HuH-7.5 (cell line): ENCODE results near the gene GPC6.
A peak's percentile ranks its signal among the peaks of the same experiment; 100 is the strongest.

Experiments used
- DNase-seq: peaks from one replicate; pipeline ENCODE4 v3.0.0; 2011; ENCODE audit warnings: low spot score

The GPC6 gene

GRCh38 chr13:94351292-94351990 is 1124.8 kb downstream of the GPC6 start:
- no peak for DNase-seq

- no peak for DNase-seq
Measured at GRCh38 chr13:94352057-94352456, 1125.5 kb downstream of the GPC6 start.

GRCh38 chr13:94353167-94353710 is 1126.6 kb downstream of the GPC6 start:
- DNase-seq = no peak

GRCh38 chr13:94359875-94360274 is 1133.3 kb downstream of the GPC6 start:
- no peak for DNase-seq

GRCh38 chr13:94362411-94362909 is 1135.9 kb downstream of the GPC6 start:
- peak; percentile 33 for DNase-seq

- DNase-seq = no peak
Measured at GRCh38 chr13:94366677-94367076, 1140.1 kb downstream of the GPC6 start.

- DNase-seq = no peak
Measured at GRCh38 chr13:94369972-94370436, 1143.4 kb downstream of the GPC6 start.

- DNase-seq = no peak
Measured at GRCh38 chr13:94371855-94372254, 1145.2 kb downstream of the GPC6 start.

GRCh38 chr13:94382517-94382916 is 1155.9 kb downstream of the GPC6 start:
- no peak for DNase-seq

GRCh38 chr13:94382960-94383359 is 1156.4 kb downstream of the GPC6 start:
- DNase-seq = no peak

- DNase-seq = no peak
Measured at GRCh38 chr13:94384231-94384905, 1157.8 kb downstream of the GPC6 start.

- no peak for DNase-seq
Measured at GRCh38 chr13:94387047-94387446, 1160.4 kb downstream of the GPC6 start.

- no peak for DNase-seq
Measured at GRCh38 chr13:94389604-94390351, 1163.2 kb downstream of the GPC6 start.

- DNase-seq = no peak
Measured at GRCh38 chr13:94390881-94391280, 1164.3 kb downstream of the GPC6 start.

- DNase-seq = no peak
Measured at GRCh38 chr13:94394723-94395122, 1168.1 kb downstream of the GPC6 start.

- no peak for DNase-seq
Measured at GRCh38 chr13:94395860-94396259, 1169.3 kb downstream of the GPC6 start.

- no peak for DNase-seq
Measured at GRCh38 chr13:94399812-94400211, 1173.2 kb downstream of the GPC6 start.

GRCh38 chr13:94400874-94401273 is 1174.3 kb downstream of the GPC6 start:
- DNase-seq = peak; percentile 26

GRCh38 chr13:94408314-94409036 is 1181.9 kb downstream of the GPC6 start:
- DNase-seq = no peak

- no peak for DNase-seq
Measured at GRCh38 chr13:94411747-94412146, 1185.1 kb downstream of the GPC6 start.

- no peak for DNase-seq
Measured at GRCh38 chr13:94412870-94413597, 1186.4 kb downstream of the GPC6 start.
